ENCODE measurements around the gene E2F1.
"Not testable (repeated sequence)": the region's sequence is repeated elsewhere in the genome, so short reads cannot be mapped to it uniquely, and the experiment has no call there.

E2F1 gene

GRCh38 chr20:33703498-33704137 is 17.4 kb upstream of the E2F1 start:
- Histone ChIP-seq H3K9ac (ENCODE audit: low read depth, low read length, poor library complexity) (no peak overlapping the region), H2AFZ (ENCODE audit: low read length) (no peak overlapping the region), H4K91ac (ENCODE audit: low read depth, low read length, poor library complexity) (no peak overlapping the region), H3K4me1 (ENCODE audit: control insufficient read depth in 2 of 2, insufficient read depth in 1 of 2, low read depth in 1 of 2, low read length in 2 of 2) (no peaks in the 10 kb centered on the region), H3K27ac (replicated peaks; ENCODE audit: low read length) (no peak overlapping the region), H4K8ac (ENCODE audit: low read depth, low read length) (no peak overlapping the region), H2BK5ac (ENCODE audit: low read length) (no peak overlapping the region), H3K23ac (ENCODE audit: low read depth, low read length, poor library complexity) (no peak overlapping the region), H3K36me3 (replicated peaks in 1 of 2; ENCODE audit: control insufficient read depth in 2 of 2, insufficient read depth in 2 of 2, low read length in 2 of 2) (no peaks in the 10 kb centered on the region), H2BK120ac (ENCODE audit: low read depth, low read length) (no peak overlapping the region), H3K18ac (ENCODE audit: low read length) (no peak overlapping the region), H2BK15ac (ENCODE audit: low read length) (no peak overlapping the region), H3K14ac (ENCODE audit: low read length) (no peak overlapping the region), H2AK5ac (ENCODE audit: low read depth, low read length) (no peak overlapping the region), H3K4ac (ENCODE audit: low read length) (no peak overlapping the region), H3K27me3 (ENCODE audit: control insufficient read depth in 3 of 3, insufficient read depth in 3 of 3, low read depth in 1 of 3, low read length in 3 of 3) (no peaks in the 10 kb centered on the region), H2BK12ac (ENCODE audit: low read length) (no peak overlapping the region), H3K79me1 (ENCODE audit: low read depth, low read length) (no peaks in the 10 kb centered on the region), H3K4me2 (ENCODE audit: insufficient read depth, low read length, poor library complexity, severe bottlenecking) (no peak overlapping the region), H3K9me3 (replicated peaks in 1 of 2; ENCODE audit: control insufficient read depth in 2 of 2, insufficient read depth in 1 of 2, low read depth in 1 of 2, low read length in 2 of 2) (peaks cover 0 to 1% of the 10 kb centered on the region in 2 donors), H3K4me3 (ENCODE audit: low read length in 2 of 2) (no peak overlapping the region)
- no CpG with 5 or more reads among the region's 8 CpGs for WGBS, 2 donors (ENCODE audit: extremely low coverage in 2 of 2, insufficient read length in 2 of 2, insufficient replicate concordance in 1 of 2)
- no peak for DNase-seq (ENCODE audit: low spot score)

DNA sequence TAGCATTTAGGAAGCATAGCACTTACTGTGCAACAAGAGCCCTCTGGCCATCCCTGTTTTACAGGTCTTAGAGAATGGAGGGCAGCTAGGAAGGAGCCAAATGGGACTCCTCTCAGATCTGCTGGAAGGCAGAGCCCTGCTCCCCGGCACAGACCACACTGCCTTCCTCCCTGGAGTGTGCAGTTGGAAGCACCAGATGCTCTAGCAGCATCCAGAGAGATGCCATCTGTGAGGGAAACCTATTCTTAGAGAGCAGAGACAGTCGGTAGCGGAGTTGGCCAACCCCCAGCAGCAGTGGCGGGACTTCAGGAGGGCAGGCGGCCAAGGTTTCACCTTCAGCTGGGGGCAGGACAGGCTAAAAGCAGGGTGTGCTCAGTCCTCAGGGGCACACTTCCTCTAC is 16.7 kb upstream of the E2F1 start:
- H3K4me1 ChIP-seq (ENCODE audit: control insufficient read depth in 2 of 2, insufficient read depth in 1 of 2, low read depth in 1 of 2, low read length in 2 of 2), result no peaks in the 10 kb centered on the region
- no peak overlapping the region for H2BK120ac ChIP-seq (ENCODE audit: low read depth, low read length)
- H3K4ac ChIP-seq (ENCODE audit: low read length), result no peak overlapping the region
- H3K79me1 ChIP-seq (ENCODE audit: low read depth, low read length), result no peaks in the 10 kb centered on the region
- peak overlapping the region; percentile 59 for H3K18ac ChIP-seq (ENCODE audit: low read length)
- no peaks in the 10 kb centered on the region for H3K27me3 ChIP-seq (ENCODE audit: control insufficient read depth in 3 of 3, insufficient read depth in 3 of 3, low read depth in 1 of 3, low read length in 3 of 3)
- no peaks in the 10 kb centered on the region for H3K36me3 ChIP-seq (replicated peaks in 1 of 2; ENCODE audit: control insufficient read depth in 2 of 2, insufficient read depth in 2 of 2, low read length in 2 of 2)
- no peak overlapping the region for H4K8ac ChIP-seq (ENCODE audit: low read depth, low read length)
- peaks cover 1 to 6% of the 10 kb centered on the region in 2 donors for H3K9me3 ChIP-seq (replicated peaks in 1 of 2; ENCODE audit: control insufficient read depth in 2 of 2, insufficient read depth in 1 of 2, low read depth in 1 of 2, low read length in 2 of 2)
- peak overlapping the region; percentile 83 for H2AK5ac ChIP-seq (ENCODE audit: low read depth, low read length)
- H3K4me2 ChIP-seq (ENCODE audit: insufficient read depth, low read length, poor library complexity, severe bottlenecking), result no peak overlapping the region
- H2BK12ac ChIP-seq (ENCODE audit: low read length), result peak overlapping the region; percentile 60
- H3K23ac ChIP-seq (ENCODE audit: low read depth, low read length, poor library complexity), result no peak overlapping the region
- H2AFZ ChIP-seq (ENCODE audit: low read length), result no peak overlapping the region
- peak overlapping the region; percentile 82 for H4K91ac ChIP-seq (ENCODE audit: low read depth, low read length, poor library complexity)
- H2BK15ac ChIP-seq (ENCODE audit: low read length), result peak overlapping the region; percentile 14
- H3K27ac ChIP-seq (replicated peaks; ENCODE audit: low read length), result no peak overlapping the region
- H3K9ac ChIP-seq (ENCODE audit: low read depth, low read length, poor library complexity), result no peak overlapping the region
- no peak overlapping the region for H2BK5ac ChIP-seq (ENCODE audit: low read length)
- H3K4me3 ChIP-seq (ENCODE audit: low read length in 2 of 2), result no peak overlapping the region
- WGBS, 2 donors (ENCODE audit: extremely low coverage in 2 of 2, insufficient read length in 2 of 2, insufficient replicate concordance in 1 of 2), result no CpG with 5 or more reads among the region's 5 CpGs
- DNase-seq (ENCODE audit: low spot score), result no peak
- no peak overlapping the region for H3K14ac ChIP-seq (ENCODE audit: low read length)

DNA sequence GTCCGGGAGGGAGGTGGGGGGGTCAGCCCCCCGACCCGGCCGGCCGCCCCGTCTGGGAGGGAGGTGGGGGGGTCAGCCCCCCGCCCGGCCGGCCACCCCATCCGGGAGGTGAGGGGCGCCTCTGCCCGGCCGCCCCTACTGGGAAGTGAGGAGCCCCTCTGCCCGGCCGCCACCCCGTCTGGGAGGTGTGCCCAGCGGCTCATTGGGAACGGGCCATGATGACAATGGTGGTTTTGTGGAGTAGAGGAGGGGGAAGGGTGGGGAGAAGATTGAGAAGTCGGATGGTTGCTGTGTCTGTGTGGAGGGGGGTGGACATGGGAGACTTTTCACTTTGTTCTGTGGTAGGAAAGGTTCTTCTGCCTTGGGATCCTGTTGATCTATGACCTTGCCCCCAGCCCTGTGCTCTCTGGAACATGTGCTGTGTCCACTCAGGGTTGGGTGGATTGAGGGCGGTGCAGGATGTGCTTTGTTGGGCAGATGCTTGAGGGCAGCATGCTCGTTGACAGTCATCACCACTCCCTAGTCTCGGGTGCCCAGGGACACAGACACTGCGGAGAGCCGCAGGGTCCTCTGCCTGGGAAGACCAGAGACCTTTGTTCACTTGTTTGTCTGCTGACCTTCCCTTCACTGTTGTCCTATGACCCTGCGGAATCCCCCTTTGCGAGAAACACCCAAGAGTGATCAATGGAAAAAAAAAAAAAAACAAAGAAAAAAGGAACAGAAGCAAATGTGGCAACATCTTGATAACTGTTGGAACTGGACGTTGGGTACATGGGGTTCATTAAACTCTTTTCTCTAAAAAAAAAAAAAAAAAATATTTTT is 15.7 kb upstream of the E2F1 start:
- no peaks in the 10 kb centered on the region for H3K79me1 ChIP-seq (ENCODE audit: low read depth, low read length)
- no peak overlapping the region for H4K8ac ChIP-seq (ENCODE audit: low read depth, low read length)
- H3K4me2 ChIP-seq (ENCODE audit: insufficient read depth, low read length, poor library complexity, severe bottlenecking), result no peak overlapping the region
- no peak overlapping the region for H3K4ac ChIP-seq (ENCODE audit: low read length)
- H3K23ac ChIP-seq (ENCODE audit: low read depth, low read length, poor library complexity), result no peak overlapping the region
- H3K9me3 ChIP-seq (replicated peaks in 1 of 2; ENCODE audit: control insufficient read depth in 2 of 2, insufficient read depth in 1 of 2, low read depth in 1 of 2, low read length in 2 of 2), result peaks cover 1 to 6% of the 10 kb centered on the region in 2 donors
- no peak overlapping the region for H2AK5ac ChIP-seq (ENCODE audit: low read depth, low read length)
- H3K4me3 ChIP-seq (ENCODE audit: low read length in 2 of 2), result peak overlapping the region in 1 of 2 donors; percentile 55
- H3K36me3 ChIP-seq (replicated peaks in 1 of 2; ENCODE audit: control insufficient read depth in 2 of 2, insufficient read depth in 2 of 2, low read length in 2 of 2), result no peaks in the 10 kb centered on the region
- no peak overlapping the region for H3K18ac ChIP-seq (ENCODE audit: low read length)
- no peak overlapping the region for H3K9ac ChIP-seq (ENCODE audit: low read depth, low read length, poor library complexity)
- no peak overlapping the region for H2BK15ac ChIP-seq (ENCODE audit: low read length)
- H3K4me1 ChIP-seq (ENCODE audit: control insufficient read depth in 2 of 2, insufficient read depth in 1 of 2, low read depth in 1 of 2, low read length in 2 of 2), result no peaks in the 10 kb centered on the region
- no peak overlapping the region for H4K91ac ChIP-seq (ENCODE audit: low read depth, low read length, poor library complexity)
- H2BK120ac ChIP-seq (ENCODE audit: low read depth, low read length), result no peak overlapping the region
- no CpG with 5 or more reads among the region's 27 CpGs for WGBS, 2 donors (ENCODE audit: extremely low coverage in 2 of 2, insufficient read length in 2 of 2, insufficient replicate concordance in 1 of 2)
- DNase-seq (ENCODE audit: low spot score), result no peak
- no peaks in the 10 kb centered on the region for H3K27me3 ChIP-seq (ENCODE audit: control insufficient read depth in 3 of 3, insufficient read depth in 3 of 3, low read depth in 1 of 3, low read length in 3 of 3)
- no peak overlapping the region for H2BK5ac ChIP-seq (ENCODE audit: low read length)
- H3K27ac ChIP-seq (replicated peaks; ENCODE audit: low read length), result no peak overlapping the region
- no peak overlapping the region for H2BK12ac ChIP-seq (ENCODE audit: low read length)
- no peak overlapping the region for H3K14ac ChIP-seq (ENCODE audit: low read length)
- H2AFZ ChIP-seq (ENCODE audit: low read length), result no peak overlapping the region

DNA sequence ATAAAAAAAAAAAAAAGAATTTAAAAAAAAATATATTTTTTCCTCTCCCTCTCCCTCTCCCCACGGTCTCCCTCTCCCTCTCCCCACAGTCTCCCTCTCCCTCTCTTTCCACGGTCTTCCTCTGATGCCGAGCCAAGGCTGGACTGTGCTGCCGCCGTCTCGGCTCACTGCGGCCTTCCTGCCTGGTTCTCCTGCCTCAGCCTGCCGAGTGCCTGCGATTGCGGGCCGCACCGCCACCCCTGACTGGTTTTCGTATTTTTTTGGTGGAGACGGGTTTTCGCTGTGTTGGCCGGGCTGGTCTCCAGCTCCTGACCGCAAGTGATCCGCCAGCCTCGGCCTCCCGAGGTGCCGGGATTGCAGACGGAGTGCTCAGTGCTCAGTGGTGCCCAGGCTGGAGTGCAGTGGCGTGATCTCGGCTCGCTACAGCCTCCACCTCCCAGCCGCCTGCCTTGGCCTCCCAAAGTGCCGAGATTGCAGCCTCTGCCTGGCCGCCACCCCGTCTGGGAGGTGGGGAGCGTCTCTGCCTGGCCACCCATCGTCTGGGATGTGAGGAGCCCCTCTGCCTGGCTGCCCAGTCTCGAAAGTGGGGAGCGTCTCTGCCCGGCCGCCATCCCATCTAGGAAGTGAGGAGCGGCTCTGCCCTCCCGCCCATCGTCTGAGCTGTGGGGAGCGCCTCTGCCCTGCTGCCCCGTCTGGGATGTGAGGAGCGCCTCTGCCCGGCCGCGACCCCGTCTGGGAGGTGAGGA is 14.7 kb upstream of the E2F1 start:
- H3K14ac ChIP-seq (ENCODE audit: low read length); H3K4me2 ChIP-seq (ENCODE audit: insufficient read depth, low read length, poor library complexity, severe bottlenecking); H3K4me1 ChIP-seq (ENCODE audit: control insufficient read depth in 2 of 2, insufficient read depth in 1 of 2, low read depth in 1 of 2, low read length in 2 of 2); H4K91ac ChIP-seq (ENCODE audit: low read depth, low read length, poor library complexity); H2AK5ac ChIP-seq (ENCODE audit: low read depth, low read length); H3K27me3 ChIP-seq (ENCODE audit: control insufficient read depth in 3 of 3, insufficient read depth in 3 of 3, low read depth in 1 of 3, low read length in 3 of 3); H3K4me3 ChIP-seq (ENCODE audit: low read length in 2 of 2); H3K79me1 ChIP-seq (ENCODE audit: low read depth, low read length); H2BK5ac ChIP-seq (ENCODE audit: low read length); H3K9ac ChIP-seq (ENCODE audit: low read depth, low read length, poor library complexity); DNase-seq (ENCODE audit: low spot score); H4K8ac ChIP-seq (ENCODE audit: low read depth, low read length); H3K18ac ChIP-seq (ENCODE audit: low read length); H3K36me3 ChIP-seq (replicated peaks in 1 of 2; ENCODE audit: control insufficient read depth in 2 of 2, insufficient read depth in 2 of 2, low read length in 2 of 2); H2BK12ac ChIP-seq (ENCODE audit: low read length); H2BK120ac ChIP-seq (ENCODE audit: low read depth, low read length); H3K9me3 ChIP-seq (replicated peaks in 1 of 2; ENCODE audit: control insufficient read depth in 2 of 2, insufficient read depth in 1 of 2, low read depth in 1 of 2, low read length in 2 of 2); H3K27ac ChIP-seq (replicated peaks; ENCODE audit: low read length); H2BK15ac ChIP-seq (ENCODE audit: low read length); H2AFZ ChIP-seq (ENCODE audit: low read length); H3K23ac ChIP-seq (ENCODE audit: low read depth, low read length, poor library complexity); H3K4ac ChIP-seq (ENCODE audit: low read length): not testable (repeated sequence)
- WGBS, 2 donors (ENCODE audit: extremely low coverage in 2 of 2, insufficient read length in 2 of 2, insufficient replicate concordance in 1 of 2), result no CpG with 5 or more reads among the region's 45 CpGs
